HepG2 (cell line): ENCODE data around the gene HMX1. TPM values are rescaled to one million over a fixed set of nuclear protein-coding genes. Genes with fewer than 3 reads are reported as not detected.

ENCODE experiments used
- ATAC-seq: fragments of 200-7000 bp; cut with Tn5 transposase; 3 replicates; pipeline ENCODE4 v1.9.1; 2020; ENCODE audit warnings: mild to moderate bottlenecking, moderate library complexity
- BruUV-seq: library from RNA; stranded (reverse); fragments of 400-500 nt; replicated peaks from 2 replicates; lab custom pipeline; 2021; lab: Mats Ljungman, UMichigan
- CTCF ChIA-PET: fragments of 300-600 bp; formaldehyde crosslinking; extraction: SDS; loops from one replicate; lab custom pipeline; 2021; ENCODE audit warnings: low total read pairs, inconsistent platforms, low intra/inter-chr PET ratio; lab: Yijun Ruan, JAX
- POLR2A ChIA-PET: fragments of 350-600 bp; sonication (Branson Sonifier 250); formaldehyde crosslinking; loops from one replicate; lab custom pipeline; 2020; ENCODE audit warnings: antibody characterized with exemption, inconsistent platforms; lab: Yijun Ruan, JAX
- DNase-seq: peaks from one replicate; pipeline ENCODE4 v3.0.0-alpha.2; 2015; ENCODE audit warnings: low spot score
- FAIRE-seq: peaks from 3 replicates; lab custom pipeline; 2011; peaks lifted over from hg19 to GRCh38; lab: Jason Lieb, UNC
- H2AFZ ChIP-seq: one replicate; pipeline ENCODE4 v1.6.1; 2011; ENCODE audit warnings: low read length, inconsistent platforms
- H3K27ac ChIP-seq: fragments of 300-600 bp; 3 replicates; pipeline ENCODE4 v1.8.0; 2011; ENCODE audit warnings: mixed run types, mild to moderate bottlenecking, mixed read lengths, low read length, inconsistent platforms; ENCODE audit not compliant: insufficient read depth; ENCODE audit errors: extremely low read length
- H3K27me3 ChIP-seq, 2 experiments: fragments of 200-600 bp in 1 of 2; 2 replicates in 1 of 2; 3 replicates in 1 of 2; pipeline versions ENCODE4 v1.6.0 to v1.8.0; 2011; ENCODE audit warnings: low read length in 2 of 2, mild to moderate bottlenecking in 2 of 2, moderate library complexity in 2 of 2, inconsistent platforms in 1 of 2; ENCODE audit not compliant: insufficient read depth in 2 of 2, control insufficient read depth in 1 of 2
- H3K36me3 ChIP-seq, 2 experiments: fragments of 200-600 bp in 1 of 2; replicated peaks in 1 of 2; 2 replicates in 1 of 2; 3 replicates in 1 of 2; pipeline versions ENCODE4 v1.5.1 to v1.8.0; 2011; ENCODE audit warnings: low read length in 2 of 2, inconsistent platforms in 1 of 2; ENCODE audit not compliant: insufficient read depth in 2 of 2, control insufficient read depth in 1 of 2
- H3K4me1 ChIP-seq: 2 replicates; pipeline ENCODE4 v1.5.1; 2012; ENCODE audit warnings: low read length, inconsistent platforms; ENCODE audit not compliant: insufficient read depth
- H3K4me2 ChIP-seq: 2 replicates; pipeline ENCODE4 v1.6.0; 2011; ENCODE audit warnings: low read depth, low read length, inconsistent platforms
- H3K4me3 ChIP-seq, 3 experiments: fragments of 200-600 bp in 1 of 3; sonication (generic), shearing (Covaris generic) in 1 of 3; replicated peaks in 1 of 3; 2 replicates each; pipeline ENCODE4 v1.5.1; 2011 to 2016; ENCODE audit warnings: low read length in 3 of 3, inconsistent platforms in 2 of 3, low read depth in 2 of 3, mild to moderate bottlenecking in 2 of 3, control low read depth in 1 of 3, mixed read lengths in 1 of 3; ENCODE audit not compliant: insufficient read depth in 1 of 3
- H3K79me2 ChIP-seq: one replicate; pipeline ENCODE4 v1.6.1; 2011; ENCODE audit warnings: low read length, inconsistent platforms; ENCODE audit not compliant: insufficient read depth
- H3K9ac ChIP-seq: 2 replicates; pipeline ENCODE4 v1.6.0; 2011; ENCODE audit warnings: mild to moderate bottlenecking, low read depth, low read length, inconsistent platforms; ENCODE audit not compliant: insufficient read depth
- H3K9me3 ChIP-seq: 2 replicates; pipeline ENCODE4 v1.5.1; 2012; ENCODE audit warnings: mild to moderate bottlenecking, low read length
- H4K20me1 ChIP-seq: 2 replicates; pipeline ENCODE4 v1.6.0; 2011; ENCODE audit warnings: inconsistent platforms, mild to moderate bottlenecking, low read length, moderate library complexity; ENCODE audit not compliant: insufficient read depth
- CBFB ChIP-seq: sonication (generic); formaldehyde crosslinking; IDR thresholded peaks from 2 replicates; pipeline ENCODE4 v1.4.0; 2020; ENCODE audit warnings: missing genetic modification reagents
- HMG20B ChIP-seq: conservative IDR thresholded peaks from 2 replicates; pipeline ENCODE4 v1.6.1; 2016; ENCODE audit warnings: missing genetic modification reagents, missing compliant biosample characterization
- IRF1 ChIP-seq: sonication (generic); formaldehyde crosslinking; IDR thresholded peaks from 2 replicates; pipeline ENCODE4 v1.4.0; 2020; ENCODE audit warnings: low read depth, mild to moderate bottlenecking, missing genetic modification reagents
- NCOA5 ChIP-seq: sonication (generic); formaldehyde crosslinking; IDR thresholded peaks from 2 replicates; pipeline ENCODE4 v1.4.0; 2020; ENCODE audit warnings: missing genetic modification reagents
- NR2C2 ChIP-seq: sonication (generic); formaldehyde crosslinking; IDR thresholded peaks from 2 replicates; pipeline ENCODE4 v1.4.0; 2020; ENCODE audit warnings: missing genetic modification reagents, mild to moderate bottlenecking, moderate library complexity, borderline replicate concordance
- RERE ChIP-seq: IDR thresholded peaks from 2 replicates; pipeline ENCODE4 v1.6.1; 2016; ENCODE audit warnings: low read depth, missing genetic modification reagents, missing compliant biosample characterization
- SMAD1 ChIP-seq: sonication (generic); formaldehyde crosslinking; IDR thresholded peaks from 2 replicates; pipeline ENCODE4 v1.4.0; 2020; ENCODE audit warnings: missing genetic modification reagents, low read depth, mild to moderate bottlenecking, borderline replicate concordance
- TOPORS ChIP-seq: sonication (generic); formaldehyde crosslinking; IDR thresholded peaks from 2 replicates; pipeline ENCODE4 v1.8.0; 2023; ENCODE audit warnings: mild to moderate bottlenecking, missing genetic modification reagents
- ZNF224 ChIP-seq: sonication (generic); formaldehyde crosslinking; IDR thresholded peaks from 2 replicates; pipeline ENCODE4 v1.5.0; 2020; ENCODE audit warnings: mild to moderate bottlenecking, missing genetic modification reagents
- ZNF343 ChIP-seq: sonication (generic); formaldehyde crosslinking; IDR thresholded peaks from 2 replicates; pipeline ENCODE4 v1.4.0; 2020; ENCODE audit warnings: mild to moderate bottlenecking, missing genetic modification reagents
- ZNF558 ChIP-seq: sonication (generic); formaldehyde crosslinking; IDR thresholded peaks from 2 replicates; pipeline ENCODE4 v1.9.0; 2022; ENCODE audit warnings: mild to moderate bottlenecking, missing genetic modification reagents, borderline replicate concordance
- ZNF616 ChIP-seq: sonication (generic); formaldehyde crosslinking; IDR thresholded peaks from 2 replicates; pipeline ENCODE4 v1.5.0; 2020; ENCODE audit warnings: low read depth, mild to moderate bottlenecking, missing genetic modification reagents
- WGBS: methylation state at CpG from one replicate; pipeline ENCODE4 v1.1.6; 2017; ENCODE audit warnings: low lambda C conversion rate; 5-methylcytosine and 5-hydroxymethylcytosine counted together
- in situ Hi-C: cut with HindIII; loops from 2 replicates; pipeline ENCODE4 v1.10.0; 2017; ENCODE audit warnings: low pct_unique_long_range_greater_than_20kb; ENCODE audit not compliant: extremely low pct_ligation_motif_present
- intact Hi-C: fragments of 100-400 bp; cut with micrococcal nuclease; formaldehyde crosslinking; loops from one replicate; pipeline ENCODE4 v1.10.0; 2022; ENCODE audit not compliant: unreplicated experiment
- polyA plus RNA-seq, 8 experiments: library from polyadenylated mRNA; depleted of rRNA in 3 of 8; stranded (reverse) in 7 of 8; unstranded in 1 of 8; fragments of >200 nt; fragmentation: Illumina TruSeq in 4 of 8; extraction: Trizol in 4 of 8; gene quantifications; 2 replicates each; pipeline versions ENCODE4 v1.2.1 to v1.2.3, GENCODE V29; 2011 to 2016; ENCODE audit warnings: low read depth in 4 of 8, missing spikeins in 1 of 8, mixed read lengths in 1 of 8; ENCODE audit not compliant: insufficient read depth in 1 of 8
- total RNA-seq, 5 experiments: library from RNA; depleted of rRNA; stranded (reverse); fragments of >200 nt; fragmentation: Illumina TruSeq; extraction: Trizol; gene quantifications; 2 replicates each; pipeline ENCODE4 v1.2.3, GENCODE V29; 2016; ENCODE audit warnings: low read depth in 1 of 5
- TF ChIP-seq, protein P1 (sequence below): sonication (generic); formaldehyde crosslinking; IDR thresholded peaks from 2 replicates; pipeline ENCODE4 v1.5.0; 2020; ENCODE audit warnings: missing genetic modification reagents

The HMX1 gene
- total and polyA plus RNA-seq, 2 of the 13 experiments (the other 11 are each of a cell fraction or from before 2014, with no cell fraction given), result not detected

GRCh38 chr4:8912506-8912905, 40.9 kb upstream of the HMX1 start (continued):
- TF ChIP-seq RERE, result no peak
- no peak for TF ChIP-seq NCOA5 (CRISPR knock-in tag)

DNA sequence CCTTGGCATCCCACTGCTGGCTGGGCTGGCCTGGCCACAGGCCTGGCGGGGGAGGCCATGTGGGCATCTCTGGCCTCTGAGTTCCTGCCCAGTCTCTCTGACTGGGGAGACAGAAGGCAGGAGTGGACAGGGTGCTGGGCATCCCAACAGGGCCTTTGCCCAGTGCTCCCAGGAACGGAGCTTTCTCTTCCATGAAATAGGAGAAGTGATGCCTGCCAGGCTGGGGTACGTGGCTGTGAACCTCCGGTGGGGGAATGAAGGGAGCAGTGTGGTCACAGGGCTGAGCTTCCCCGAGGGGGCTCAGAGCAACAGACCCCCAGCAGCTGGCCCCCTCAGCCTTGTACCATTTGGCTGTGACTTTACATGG, 40.4 kb upstream of the HMX1 start:
- POLR2A ChIA-PET, result no interaction called here
- FAIRE-seq (no peak), ATAC-seq (no peak), DNase-seq (no peak)
- no peaks in the 10 kb centered on the region for H3K36me3 ChIP-seq
- CTCF ChIA-PET, result no interaction called here
- H3K79me2 ChIP-seq, result no peaks in the 10 kb centered on the region
- no peak overlapping the region for H3K4me2 ChIP-seq
- no peak overlapping the region for H2AFZ ChIP-seq
- WGBS, result 10% methylated on average over 2 of the region's 5 CpGs
- in situ Hi-C loops, result no loop called here
- no peak overlapping the region for H3K4me3 ChIP-seq
- no peaks in the 10 kb centered on the region for H3K4me1 ChIP-seq
- no TSS peak for BruUV-seq
- H3K9me3 ChIP-seq, result no peaks in the 10 kb centered on the region
- intact Hi-C loops, result loop anchor here (10.0 kb wide), 1 partner anchor 227 kb away; no protein-coding TSS in a partner anchor
- H3K27ac ChIP-seq, result no peak overlapping the region
- H4K20me1 ChIP-seq, result no peaks in the 10 kb centered on the region
- H3K9ac ChIP-seq, result no peak overlapping the region
- H3K27me3 ChIP-seq, result peaks cover 17 to 77% of the 10 kb centered on the region in 2 experiments
- TF ChIP-seq NR2C2, result no peak
- TF ChIP-seq IRF1 (CRISPR knock-in tag), result no peak
- no peak for TF ChIP-seq ZNF224
- no peak for TF ChIP-seq HMG20B
- no peak for TF ChIP-seq CBFB (CRISPR knock-in tag)
- TF ChIP-seq ZNF616 (CRISPR knock-in tag), result no peak
- TF ChIP-seq TOPORS (CRISPR knock-in tag), result no peak
- no peak for TF ChIP-seq SMAD1 (CRISPR knock-in tag)
- TF ChIP-seq, protein P1, sequence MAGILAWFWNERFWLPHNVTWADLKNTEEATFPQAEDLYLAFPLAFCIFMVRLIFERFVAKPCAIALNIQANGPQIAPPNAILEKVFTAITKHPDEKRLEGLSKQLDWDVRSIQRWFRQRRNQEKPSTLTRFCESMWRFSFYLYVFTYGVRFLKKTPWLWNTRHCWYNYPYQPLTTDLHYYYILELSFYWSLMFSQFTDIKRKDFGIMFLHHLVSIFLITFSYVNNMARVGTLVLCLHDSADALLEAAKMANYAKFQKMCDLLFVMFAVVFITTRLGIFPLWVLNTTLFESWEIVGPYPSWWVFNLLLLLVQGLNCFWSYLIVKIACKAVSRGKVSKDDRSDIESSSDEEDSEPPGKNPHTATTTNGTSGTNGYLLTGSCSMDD (CRISPR knock-in tag), result no peak
- no peak for TF ChIP-seq ZNF558 (CRISPR knock-in tag)
- TF ChIP-seq ZNF343 (CRISPR knock-in tag), result no peak
